HG02943 (cell line): Measurements from ENCODE around the gene PDE9A.

ENCODE experiments used
- ATAC-seq: cut with Tn5 transposase; IDR thresholded peaks from one replicate; pipeline ENCODE4 v1.9.1; 2021; ENCODE audit warnings: mild to moderate bottlenecking, low read depth, moderate library complexity; ENCODE audit not compliant: unreplicated experiment

PDE9A gene

GRCh38 chr21:42734323-42734971 is 81.0 kb downstream of the PDE9A start:
- ATAC-seq: no peak

DNA sequence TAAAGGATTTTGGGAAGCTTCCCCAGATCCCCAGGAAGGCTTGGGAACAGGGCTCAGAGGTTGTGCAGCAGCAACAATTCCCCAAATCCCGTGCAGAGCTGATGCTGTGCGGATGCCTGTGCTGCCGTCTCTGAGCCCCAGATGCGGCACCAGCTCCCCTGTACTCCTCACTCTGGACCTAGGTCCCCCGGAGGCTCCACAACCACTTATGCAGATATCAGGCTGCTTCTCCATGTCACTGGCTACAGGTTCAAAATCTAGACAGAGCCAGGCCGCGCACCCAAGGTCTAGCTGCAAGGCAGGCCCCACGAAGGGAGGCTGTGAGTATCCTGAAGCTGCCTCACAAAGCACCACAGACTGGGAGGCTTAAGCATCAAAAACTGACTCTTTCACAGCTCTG is 81.6 kb downstream of the PDE9A start:
- ATAC-seq: no peak

- no peak for ATAC-seq
These were observed 82.5 kb downstream of the PDE9A start for GRCh38 chr21:42735944-42736343.

DNA sequence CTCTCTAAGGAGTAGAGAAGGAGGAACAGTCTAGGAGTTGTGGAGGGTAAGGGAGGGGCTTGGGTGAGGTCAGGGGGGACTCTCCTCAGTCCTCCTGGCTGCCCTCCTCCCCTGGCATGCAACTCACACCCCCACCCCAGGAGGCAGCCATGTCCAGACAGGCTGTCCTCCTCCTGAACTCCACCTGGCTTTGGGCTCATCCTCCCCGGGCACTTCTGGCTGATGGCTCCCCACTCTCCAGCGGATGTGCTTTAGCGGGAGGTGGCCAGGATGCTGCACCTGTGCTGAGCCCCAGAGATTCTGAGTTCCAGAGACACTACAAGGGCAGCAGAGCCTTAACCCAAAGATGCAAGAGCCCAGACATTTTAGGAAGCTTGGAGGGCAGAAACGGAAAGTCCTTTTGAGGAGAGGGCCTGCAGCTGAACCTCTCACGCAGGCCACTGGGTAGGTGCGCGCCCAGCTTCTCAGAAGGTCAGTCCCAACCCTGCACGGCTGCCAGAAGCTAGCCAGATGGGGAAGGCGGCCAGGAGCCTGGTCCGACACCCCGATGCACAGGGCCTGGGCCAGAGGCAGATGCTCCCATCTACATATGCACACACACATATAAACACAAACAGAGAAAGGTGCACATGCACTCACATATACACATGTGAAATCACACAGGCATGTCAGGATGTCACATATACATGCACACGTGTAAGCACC is 83.4 kb downstream of the PDE9A start:
- ATAC-seq: no peak

DNA sequence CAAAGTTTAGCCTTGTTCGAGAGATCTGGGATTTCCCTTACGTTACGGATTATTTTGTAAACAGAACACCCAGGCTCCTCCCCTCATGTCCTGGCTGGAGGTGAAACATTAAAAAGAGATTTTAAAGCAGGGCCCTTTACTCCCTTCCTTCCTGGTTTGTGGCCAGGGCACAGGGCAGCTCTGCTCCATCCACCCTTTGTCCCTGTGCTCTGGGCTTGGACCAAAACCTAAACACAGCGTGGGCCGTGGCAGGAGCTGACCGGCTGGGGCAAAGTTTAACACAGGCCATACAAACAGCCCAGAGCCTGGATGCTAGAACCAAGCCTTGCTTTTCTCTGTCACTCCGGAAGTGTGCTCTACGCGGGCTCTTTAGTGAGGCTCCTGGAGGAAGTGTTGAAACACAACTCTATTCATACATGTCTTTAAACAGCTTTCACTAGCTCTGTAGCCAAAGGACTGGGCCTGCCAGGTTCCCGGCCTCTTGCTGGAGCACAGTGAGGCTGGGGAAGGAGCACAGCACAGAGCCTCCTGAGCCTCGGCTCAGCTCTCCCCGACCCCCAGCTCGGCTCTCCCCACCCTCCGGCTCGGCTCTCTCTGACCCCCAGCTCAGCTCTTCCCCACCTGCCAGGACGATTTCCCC is 84.7 kb downstream of the PDE9A start:
- no peak for ATAC-seq

- ATAC-seq: no peak
These were observed 85.9 kb downstream of the PDE9A start for GRCh38 chr21:42739061-42739931.

DNA sequence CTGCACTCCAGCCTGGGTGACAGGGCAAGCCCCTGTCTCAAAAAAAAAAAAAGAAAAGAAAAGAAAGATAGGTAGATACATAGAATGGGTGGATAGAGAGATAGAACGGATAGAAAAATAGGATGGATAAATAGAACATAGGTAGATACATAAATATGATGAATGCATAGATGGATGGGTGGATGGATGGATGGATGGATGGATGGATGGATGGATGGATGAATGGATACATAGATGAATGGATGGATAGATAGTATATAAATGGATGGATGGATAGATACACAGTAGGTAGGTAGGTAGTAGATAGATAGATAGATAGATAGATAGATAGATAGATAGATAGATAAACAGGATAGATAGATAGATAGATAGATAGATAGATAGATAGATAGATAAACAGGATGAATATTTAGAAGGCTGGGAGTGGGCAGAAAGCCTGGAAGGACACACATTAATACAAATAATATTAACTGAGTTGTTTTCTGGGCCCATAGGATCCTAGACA is 87.0 kb downstream of the PDE9A start:
- ATAC-seq: no peak

DNA sequence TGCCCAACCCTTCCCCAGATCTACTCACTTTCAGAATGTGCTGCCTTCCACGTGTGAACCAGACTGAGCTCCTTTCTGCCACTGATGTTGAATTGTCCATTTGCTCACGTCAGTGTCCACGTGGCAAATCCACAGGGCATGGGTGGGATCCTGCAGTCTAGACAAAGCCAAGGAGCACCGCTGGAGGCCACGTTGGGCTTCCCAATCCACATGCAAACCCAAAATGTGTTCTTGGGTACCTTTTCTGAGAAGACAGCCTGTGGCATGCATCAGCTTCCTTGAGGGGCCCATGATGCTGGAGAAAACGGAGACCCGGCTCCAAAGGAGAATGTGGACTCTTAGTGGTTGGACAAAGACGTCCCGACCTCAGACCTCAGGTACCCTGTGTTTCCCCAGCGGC is 87.6 kb downstream of the PDE9A start:
- no peak for ATAC-seq

GRCh38 chr21:42744520-42745445 is 91.4 kb downstream of the PDE9A start:
- ATAC-seq: no peak

DNA sequence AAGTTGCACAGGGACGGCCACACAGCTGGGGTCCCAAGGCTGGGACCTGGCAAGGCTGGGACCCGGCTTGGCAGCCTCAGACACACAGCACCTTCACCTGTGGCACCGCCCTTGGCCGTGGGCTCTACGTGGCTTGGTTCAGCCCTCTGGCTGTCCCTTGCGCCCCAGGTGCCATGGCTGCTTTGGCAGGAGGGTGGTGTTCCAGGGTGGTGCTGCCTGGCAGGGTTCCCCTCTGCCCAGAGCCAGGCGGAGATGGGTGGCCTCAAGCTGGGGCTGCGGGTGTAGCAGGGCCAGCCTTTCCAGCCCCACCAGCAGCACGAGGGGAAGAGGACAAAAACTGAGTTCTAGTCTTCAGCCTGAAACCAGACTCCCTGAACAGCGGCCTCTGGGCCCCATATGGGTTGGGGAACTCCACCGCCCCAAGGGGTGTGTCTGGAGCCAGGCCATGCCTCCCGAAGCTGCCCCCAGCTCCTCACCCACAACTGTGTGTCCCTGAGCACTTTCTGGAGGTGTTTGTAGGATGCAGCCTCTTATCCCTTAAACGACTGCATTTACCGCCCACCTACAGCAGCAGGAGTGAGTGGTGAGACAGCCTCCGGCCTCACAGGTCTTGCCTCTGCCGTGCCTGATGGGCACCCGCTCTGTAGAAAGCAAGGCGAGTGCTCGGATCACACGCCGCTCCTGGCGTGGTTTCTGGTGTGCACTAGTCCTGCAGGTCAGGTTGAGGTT is 92.3 kb downstream of the PDE9A start:
- ATAC-seq: no peak

DNA sequence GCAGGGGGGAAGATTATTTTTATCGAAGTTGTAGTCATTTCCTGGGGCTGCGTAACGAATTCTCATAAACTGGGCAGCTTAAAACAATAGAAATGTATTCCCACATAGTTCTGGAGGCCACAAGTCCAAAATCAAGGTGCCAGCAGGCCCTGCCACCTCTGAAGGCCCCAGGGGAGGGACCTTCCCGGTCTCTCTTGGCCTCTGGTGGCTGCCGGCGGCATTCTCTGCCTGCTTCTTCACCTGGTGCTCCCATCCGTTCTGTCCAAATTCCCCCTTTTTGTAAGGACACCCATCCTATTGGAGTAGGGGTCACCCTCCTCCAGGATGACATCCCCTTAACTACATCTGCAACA is 92.8 kb downstream of the PDE9A start:
- no peak for ATAC-seq

DNA sequence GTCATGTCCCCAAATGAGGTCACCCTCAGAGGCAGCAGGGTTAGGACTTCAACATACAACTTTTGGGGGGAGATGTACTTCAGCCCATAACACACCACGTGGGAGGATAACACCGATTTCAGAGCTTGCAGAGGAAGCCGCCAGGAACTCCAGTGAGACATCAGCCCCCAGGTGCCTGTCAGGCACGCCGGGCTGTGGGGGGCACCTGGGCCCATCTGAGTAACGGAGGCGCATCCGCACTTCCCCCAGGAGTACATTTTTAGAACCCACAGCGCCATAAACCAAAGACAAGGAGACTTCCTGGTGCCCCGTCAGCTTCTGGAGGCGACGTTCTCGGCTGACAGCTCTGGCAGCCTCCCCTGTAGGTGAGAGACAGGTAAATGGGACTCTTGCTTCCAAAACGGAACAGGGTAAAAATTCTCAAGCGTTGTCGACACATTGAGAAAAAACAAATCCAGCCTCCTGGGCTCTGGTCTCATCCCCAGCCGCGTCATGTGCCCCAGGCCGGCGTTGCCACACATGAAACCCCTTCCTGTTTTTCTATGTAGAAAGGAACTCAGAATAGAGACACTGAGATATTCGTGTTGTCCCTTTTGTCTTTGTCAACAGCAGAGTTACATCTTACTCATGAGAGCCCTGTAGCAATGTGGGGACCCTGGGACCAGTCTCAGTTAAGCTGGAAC is 93.3 kb downstream of the PDE9A start:
- no peak for ATAC-seq

DNA sequence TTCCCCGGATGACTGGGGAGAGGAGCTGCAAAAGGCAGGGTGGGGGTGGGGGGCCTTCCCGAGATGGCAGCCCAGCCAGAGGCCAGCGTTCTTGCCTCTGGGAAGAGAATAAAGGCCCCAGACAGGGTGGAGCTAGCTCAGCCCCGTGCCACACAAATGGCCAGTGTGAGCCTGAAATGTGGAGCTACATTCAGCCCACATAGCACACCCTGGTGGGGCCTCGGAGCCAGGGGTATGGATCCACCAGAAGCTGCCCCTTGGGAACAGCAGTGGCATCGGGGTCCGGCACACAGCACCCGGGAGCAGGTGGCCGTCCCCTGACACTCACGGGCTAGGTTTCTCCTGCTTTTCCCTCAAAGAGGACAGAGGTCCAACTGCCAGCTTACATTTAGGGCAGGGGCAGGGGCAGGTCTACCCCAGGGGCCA is 93.9 kb downstream of the PDE9A start:
- no peak for ATAC-seq

GRCh38 chr21:42747746-42748351 is 94.4 kb downstream of the PDE9A start:
- no peak for ATAC-seq

- no peak for ATAC-seq
These were observed 95.3 kb downstream of the PDE9A start for GRCh38 chr21:42748620-42749176.

- ATAC-seq: no peak
These were observed 97.5 kb downstream of the PDE9A start for GRCh38 chr21:42750737-42751530.

- no peak for ATAC-seq
These were observed 98.4 kb downstream of the PDE9A start for GRCh38 chr21:42751866-42752265.
